Liver (tissue), 9 donors: ENCODE measurements around the gene XYLT1. TPM values are rescaled to one million over a fixed set of nuclear protein-coding genes. Genes with fewer than 3 reads are reported as not detected.

Experiments used
- DNase-seq: peaks from one replicate; pipeline ENCODE4 v3.0.0-alpha.2; 2017; ENCODE audit warnings: low spot score
- H3K27ac ChIP-seq, 2 donors: one replicate each; pipeline ENCODE4 v1.7.0; 2013; ENCODE audit warnings: inconsistent platforms in 2 of 2, low read length in 2 of 2, control low read depth in 1 of 2, low read depth in 1 of 2, mild to moderate bottlenecking in 1 of 2
- H3K27me3 ChIP-seq, 4 donors: one replicate each; pipeline versions ENCODE4 v1.6.1 to v1.7.0; 2013; ENCODE audit warnings: low read length in 3 of 4, inconsistent platforms in 1 of 4, mild to moderate bottlenecking in 1 of 4, moderate library complexity in 1 of 4; ENCODE audit not compliant: control insufficient read depth in 4 of 4, insufficient read depth in 4 of 4
- H3K36me3 ChIP-seq, 4 donors: one replicate each; pipeline versions ENCODE4 v1.6.1 to v1.7.0; 2013; ENCODE audit warnings: low read length in 3 of 4, mild to moderate bottlenecking in 3 of 4, low read depth in 1 of 4, moderate library complexity in 1 of 4; ENCODE audit not compliant: control insufficient read depth in 4 of 4, insufficient read depth in 3 of 4
- H3K4me1 ChIP-seq, 4 donors: one replicate each; pipeline versions ENCODE4 v1.6.1 to v1.7.0; 2013; ENCODE audit warnings: low read length in 3 of 4, mild to moderate bottlenecking in 3 of 4, moderate library complexity in 1 of 4; ENCODE audit not compliant: control insufficient read depth in 4 of 4, insufficient read depth in 4 of 4
- H3K4me3 ChIP-seq, 3 donors: one replicate each; pipeline versions ENCODE4 v1.6.1 to v1.7.0; 2013; ENCODE audit warnings: low read length in 3 of 3, control low read depth in 1 of 3, low read depth in 1 of 3, mild to moderate bottlenecking in 1 of 3
- H3K9ac ChIP-seq, 2 donors: one replicate each; pipeline ENCODE4 v1.7.0; 2013; ENCODE audit warnings: low read length in 2 of 2, mild to moderate bottlenecking in 2 of 2, moderate library complexity in 2 of 2, control low read depth in 1 of 2, low read depth in 1 of 2
- H3K9me3 ChIP-seq, 4 donors: one replicate each; pipeline versions ENCODE4 v1.6.1 to v1.7.0; 2013; ENCODE audit warnings: low read length in 3 of 4; ENCODE audit not compliant: control insufficient read depth in 4 of 4
- ATF3 ChIP-seq: IDR thresholded peaks from 2 replicates; pipeline ENCODE4 v1.6.1; 2016; ENCODE audit warnings: antibody characterized with exemption
- CTCF ChIP-seq: fragments of 150-350 bp; IDR thresholded peaks from 2 replicates; pipeline ENCODE4 v1.5.1; 2017; ENCODE audit warnings: improper control_type of control experiment, low read depth, low read length; ENCODE audit not compliant: missing input control
- EGR1 ChIP-seq, 2 donors: IDR thresholded peaks; 2 replicates each; pipeline ENCODE4 v1.6.1; 2016 to 2018; ENCODE audit warnings: antibody characterized with exemption in 2 of 2, low read depth in 2 of 2
- FOXA1 ChIP-seq: IDR thresholded peaks from 2 replicates; pipeline ENCODE4 v1.6.1; 2016; ENCODE audit warnings: antibody characterized with exemption
- FOXA2 ChIP-seq: IDR thresholded peaks from 2 replicates; pipeline ENCODE4 v1.6.1; 2016; ENCODE audit warnings: antibody characterized with exemption
- GABPA ChIP-seq, 2 donors: IDR thresholded peaks in 1 of 2; conservative IDR thresholded peaks in 1 of 2; 2 replicates each; pipeline ENCODE4 v1.6.1; 2016; ENCODE audit warnings: antibody characterized with exemption in 2 of 2, mild to moderate bottlenecking in 1 of 2, moderate library complexity in 1 of 2
- HNF4A ChIP-seq, 2 donors: conservative IDR thresholded peaks; 2 replicates each; pipeline ENCODE4 v1.6.1; 2016; ENCODE audit warnings: antibody characterized with exemption in 2 of 2, mild to moderate bottlenecking in 2 of 2
- HNF4G ChIP-seq: IDR thresholded peaks from 2 replicates; pipeline ENCODE4 v1.6.1; 2016; ENCODE audit warnings: antibody characterized with exemption
- JUND ChIP-seq, 2 donors: IDR thresholded peaks; 2 replicates each; pipeline ENCODE4 v1.6.1; 2016; ENCODE audit warnings: antibody characterized with exemption in 2 of 2
- MAX ChIP-seq: IDR thresholded peaks from 2 replicates; pipeline ENCODE4 v1.6.1; 2016; ENCODE audit warnings: antibody characterized with exemption
- NR2F2 ChIP-seq: IDR thresholded peaks from 2 replicates; pipeline ENCODE4 v1.6.1; 2016; ENCODE audit warnings: antibody characterized with exemption
- RAD21 ChIP-seq, 2 donors: IDR thresholded peaks; 2 replicates each; pipeline ENCODE4 v1.6.1; 2016; ENCODE audit warnings: antibody characterized with exemption in 2 of 2, mild to moderate bottlenecking in 2 of 2
- REST ChIP-seq: IDR thresholded peaks from 2 replicates; pipeline ENCODE4 v1.6.1; 2016; ENCODE audit warnings: antibody characterized with exemption, mild to moderate bottlenecking
- RXRA ChIP-seq, 2 donors: IDR thresholded peaks; 2 replicates each; pipeline ENCODE4 v1.6.1; 2017 to 2018; ENCODE audit warnings: antibody characterized with exemption in 2 of 2, mild to moderate bottlenecking in 1 of 2
- SP1 ChIP-seq: IDR thresholded peaks from 2 replicates; pipeline ENCODE4 v1.6.1; 2018; ENCODE audit warnings: antibody characterized with exemption, mild to moderate bottlenecking
- TAF1 ChIP-seq: conservative IDR thresholded peaks from 2 replicates; pipeline ENCODE4 v1.6.1; 2016; ENCODE audit warnings: antibody characterized with exemption, mild to moderate bottlenecking
- YY1 ChIP-seq: IDR thresholded peaks from 2 replicates; pipeline ENCODE4 v1.6.1; 2016; ENCODE audit warnings: antibody characterized with exemption, mild to moderate bottlenecking
- ZBTB33 ChIP-seq: IDR thresholded peaks from 2 replicates; pipeline ENCODE4 v1.6.1; 2016; ENCODE audit warnings: antibody characterized with exemption
- WGBS: extraction: QIAGEN DNeasy Blood & Tissue Kit; methylation state at CpG from one replicate; pipeline ENCODE4 v1.1.7; 2013; 5-methylcytosine and 5-hydroxymethylcytosine counted together
- polyA plus RNA-seq, 2 donors: library from polyadenylated mRNA; stranded (reverse) in 1 of 2; unstranded in 1 of 2; fragments of 200-250 nt in 1 of 2; fragments of >200 nt in 1 of 2; fragmentation: Nextera tagmentation in 1 of 2; extraction: Ambion mirVana in 1 of 2; gene quantifications; one replicate each; pipeline versions ENCODE4 v1.2.1 to v1.2.3, GENCODE V29; 2013 to 2015
- total RNA-seq, 2 donors: library from RNA; depleted of rRNA; stranded (reverse); fragments of >200 nt; gene quantifications; one replicate each; pipeline ENCODE4 v1.2.3, GENCODE V29; 2014
- donor health status: healthy.
- donor health status: healthy.
- donor health status: healthy.
- donor health status: healthy.
- donor health status: healthy.

Gene XYLT1
- total and polyA plus RNA-seq, 4 donors, result 0.25 to 2.3 (median 0.53) TPM

GRCh38 chr16:17149904-17150483 lies 320.8 kb downstream of the XYLT1 start:
- Histone ChIP-seq H3K4me3 (no peak overlapping the region), H3K9me3 (no peaks in the 10 kb centered on the region), H3K36me3 (no peaks in the 10 kb centered on the region), H3K27ac (no peak overlapping the region), H3K27me3 (no peaks in the 10 kb centered on the region), H3K9ac (no peak overlapping the region), H3K4me1 (no peaks in the 10 kb centered on the region)
- TF ChIP-seq RAD21 (IDR thresholded peaks at IDR 0.05) (peak in 1 of 2 donors; percentile 14), REST (peak; percentile 99), NR2F2 (no peak)
- DNase-seq, result no peak
- WGBS, result 69% methylated on average over 7 of the region's 7 CpGs

- DNase-seq, result no peak
- Histone ChIP-seq H3K27ac (no peak overlapping the region), H3K36me3 (no peaks in the 10 kb centered on the region), H3K27me3 (no peaks in the 10 kb centered on the region), H3K4me1 (no peaks in the 10 kb centered on the region), H3K4me3 (no peak overlapping the region), H3K9ac (no peak overlapping the region), H3K9me3 (no peaks in the 10 kb centered on the region)
- no peak for TF ChIP-seq HNF4A (conservative IDR thresholded peaks at IDR 0.05)
- no peak for TF ChIP-seq ATF3
- TF ChIP-seq ZBTB33, result no peak
- TF ChIP-seq RXRA (IDR thresholded peaks at IDR 0.05), result no peak
- TF ChIP-seq GABPA (IDR thresholded peaks at IDR 0.05 in 1 of 2, conservative IDR thresholded peaks at IDR 0.05 in 1 of 2), result no peak
- no peak for TF ChIP-seq JUND (IDR thresholded peaks at IDR 0.05)
- no peak for TF ChIP-seq CTCF
- TF ChIP-seq NR2F2, result no peak
- TF ChIP-seq EGR1 (IDR thresholded peaks at IDR 0.05; ENCODE audit: low read depth in 2 of 2), result no peak
- no peak for TF ChIP-seq FOXA2
- no peak for TF ChIP-seq SP1
- TF ChIP-seq FOXA1, result no peak
- TF ChIP-seq HNF4G, result no peak
- no peak for TF ChIP-seq YY1
- no peak for TF ChIP-seq REST
- TF ChIP-seq MAX, result no peak
- TF ChIP-seq RAD21 (IDR thresholded peaks at IDR 0.05), result no peak
- no peak for TF ChIP-seq TAF1
- WGBS, result 84% methylated on average over 3 of the region's 3 CpGs
These were observed 322.8 kb downstream of the XYLT1 start for GRCh38 chr16:17147942-17148341.
